Left kidney (tissue), 2 donors: Measurements from ENCODE around the gene PSG6. TPM values are rescaled to one million over a fixed set of nuclear protein-coding genes. Genes with fewer than 3 reads are reported as not detected.
"Not testable (repeated sequence)": the region's sequence is repeated elsewhere in the genome, so short reads cannot be mapped to it uniquely, and the experiment has no call there.

ENCODE experiments used
- DNase-seq: peaks from one replicate; pipeline ENCODE4 v3.0.0-alpha.2; 2013
- polyA plus RNA-seq: library from polyadenylated mRNA; unstranded; fragments of 120-200 nt; gene quantifications from one replicate; pipeline ENCODE4 v1.2.1, GENCODE V29; 2013; ENCODE audit not compliant: insufficient read length

PSG6 gene
- polyA plus RNA-seq, 1 donor, result not detected

DNA sequence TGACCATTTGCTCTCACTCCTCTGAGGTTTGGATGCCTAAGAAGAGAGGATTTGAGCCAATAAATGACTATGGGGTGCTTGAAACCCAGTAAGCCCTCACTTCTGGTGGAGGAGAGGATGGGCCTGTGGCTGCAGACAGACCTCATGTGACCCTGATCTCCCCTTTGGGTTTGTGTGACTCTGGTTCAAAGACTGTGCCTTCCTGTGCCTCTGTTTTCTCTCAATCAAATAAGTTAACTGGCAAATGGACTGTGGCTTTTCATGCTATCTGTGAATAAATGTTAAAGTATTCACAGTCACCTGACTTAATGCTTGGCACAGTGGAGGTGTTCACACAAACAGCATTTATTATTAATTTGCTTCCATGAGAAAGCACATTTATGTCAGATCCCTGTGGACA, 64.9 kb downstream of the PSG6 start:
- not testable (repeated sequence) for DNase-seq

Other genes with a start within 250 kb of the PSG6 start
- 0.13 TPM for gene PSG3, start 177.4 kb downstream of the PSG6 start, polyA plus RNA-seq
- not detected for gene PSG8, start 152.2 kb downstream of the PSG6 start, polyA plus RNA-seq
- not detected for gene PSG1, start 38.2 kb downstream of the PSG6 start, polyA plus RNA-seq
- gene PSG7, start 19.3 kb upstream of the PSG6 start, polyA plus RNA-seq, result not detected
- gene PSG11, start 108.6 kb upstream of the PSG6 start, polyA plus RNA-seq, result not detected
- not detected for gene PSG2, start 164.8 kb upstream of the PSG6 start, polyA plus RNA-seq